ENCODE results near the gene COL4A6. TPM values are rescaled to one million over a fixed set of nuclear protein-coding genes. Genes with fewer than 3 reads are reported as not detected.
A peak's percentile ranks its signal among the peaks of the same experiment; 100 is the strongest.

COL4A6 gene
- total and polyA plus RNA-seq, 2 donors (not counting 3 experiments of a cell fraction or from before 2014, with no cell fraction given), result 0.49 to 0.62 TPM

DNA sequence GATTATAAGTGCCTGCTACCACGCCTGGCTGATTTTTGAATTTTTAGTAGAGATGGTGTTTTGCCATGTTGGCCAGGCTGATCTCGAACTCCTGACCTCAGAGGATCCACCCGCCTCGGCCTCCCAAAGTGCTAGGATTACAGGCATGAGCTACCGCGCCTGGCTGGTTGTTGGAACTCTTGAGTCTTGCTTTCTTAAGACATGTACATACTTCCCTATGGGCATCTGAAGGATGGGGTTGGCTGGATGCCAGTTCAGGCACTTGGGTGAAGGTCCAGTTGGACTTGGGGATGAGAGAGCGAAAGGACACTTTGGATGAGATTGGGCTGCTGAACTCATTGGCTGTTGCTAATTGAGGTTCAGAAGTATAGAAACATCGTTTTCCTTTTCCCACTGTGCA lies 306.2 kb downstream of the COL4A6 start:
- Histone ChIP-seq H4K20me1 (replicated peaks; ENCODE audit: control insufficient read depth, extremely low read depth, insufficient read depth, low read length) (no peaks in the 10 kb centered on the region), H3K4me2 (ENCODE audit: insufficient read depth, low read length) (peak overlapping the region; percentile 52), H3K9ac (replicated peaks; ENCODE audit: extremely low read depth, insufficient read depth, low read length) (peak overlapping the region; percentile 53), H3K27me3 (ENCODE audit: control insufficient read depth in 2 of 2, insufficient read depth in 2 of 2, low read length in 2 of 2) (no peaks in the 10 kb centered on the region), H3K36me3 (ENCODE audit: control insufficient read depth in 2 of 2, extremely low read depth in 1 of 2, insufficient read depth in 2 of 2, low read length in 2 of 2) (peaks cover 3 to 4% of the 10 kb centered on the region in 2 experiments), H3K79me2 (ENCODE audit: control insufficient read depth, insufficient read depth, low read length) (no peaks in the 10 kb centered on the region), H3K9me1 (replicated peaks; ENCODE audit: control insufficient read depth, extremely low read depth, insufficient read depth, low read length) (no peaks in the 10 kb centered on the region), H2AFZ (ENCODE audit: low read depth, low read length) (no peak overlapping the region), H3K4me3 (replicated peaks in 1 of 3; ENCODE audit: insufficient read depth in 1 of 3, low read depth in 1 of 3, low read length in 3 of 3) (no peak overlapping the region), H3K4me1 (ENCODE audit: control insufficient read depth, extremely low read depth, insufficient read depth, low read length) (peaks cover 28% of the 10 kb centered on the region), H3K9me3 (replicated peaks; ENCODE audit: control insufficient read depth, insufficient read depth, low read length) (no peaks in the 10 kb centered on the region), H3K27ac (ENCODE audit: insufficient read depth, low read depth, low read length) (peak overlapping the region; percentile 97)
- ChIA-PET CTCF (interaction anchor here (1.2 to 2.0 kb wide), 3 partner anchors 41 to 110 kb away, joined by 3 to 6 read pairs (median 5); partner anchors contain the start of genes ATG4A and PSMD10), POLR2A (interaction anchor here (1.2 to 1.3 kb wide), 3 partner anchors 9 to 41 kb away, joined by 3 to 17 read pairs (median 4); partner anchors contain the start of genes ATG4A and PSMD10)
- no peak for DNase-seq (ENCODE audit: low read depth, low spot score)
- BruUV-seq (replicated peaks), result TSS peak; percentile 86
- intact Hi-C loops (cut with micrococcal nuclease), result no loop called here
- FAIRE-seq, result no peak
- dilution Hi-C loops (cut with MboI; ENCODE audit: extremely low pct_ligation_motif_present, low sequenced_read_pairs), result no loop called here
- TF ChIP-seq POLR2A (IDR thresholded peaks at IDR 0.05; ENCODE audit: low read depth, low read length) (no peak), CTCF (IDR thresholded peaks at IDR 0.05; ENCODE audit: extremely low read depth in 1 of 2, insufficient read depth in 1 of 2, low read depth in 1 of 2, low read length in 2 of 2) (no peak), POLR2AphosphoS5 (IDR thresholded peaks at IDR 0.05; ENCODE audit: insufficient read depth, low read depth, low read length) (no peak), FOS (IDR thresholded peaks at IDR 0.05; ENCODE audit: borderline replicate concordance, insufficient read depth, low read length) (no peak), GATA2 (IDR thresholded peaks at IDR 0.05; ENCODE audit: insufficient read depth, insufficient read length, low read depth, low read length) (no peak), MYC (IDR thresholded peaks at IDR 0.05; ENCODE audit: low read depth, low read length) (no peak), JUN (IDR thresholded peaks at IDR 0.05; ENCODE audit: borderline replicate concordance, insufficient read depth, insufficient read length, low read depth) (no peak), EZH2 (IDR thresholded peaks at IDR 0.05; ENCODE audit: borderline replicate concordance, low read depth, low read length, severe bottlenecking) (no peak)
- TF ChIP-seq, protein P1, sequence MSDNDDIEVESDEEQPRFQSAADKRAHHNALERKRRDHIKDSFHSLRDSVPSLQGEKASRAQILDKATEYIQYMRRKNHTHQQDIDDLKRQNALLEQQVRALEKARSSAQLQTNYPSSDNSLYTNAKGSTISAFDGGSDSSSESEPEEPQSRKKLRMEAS (IDR thresholded peaks at IDR 0.05; ENCODE audit: insufficient read depth, insufficient read length), result no peak

All from endothelial cell of umbilical vein (primary cell).